ENCODE measurements around the gene LRRFIP1. TPM values are rescaled to one million over a fixed set of nuclear protein-coding genes. Genes with fewer than 3 reads are reported as not detected.

The LRRFIP1 gene
- total RNA-seq, 2 experiments from 2014 or later = 264 to 281 TPM

- intact Hi-C loops (cut with micrococcal nuclease) = no loop called here
- peaks cover 35% of the 10 kb centered on the region for H3K36me3 Mint-ChIP-seq (ENCODE audit: low read depth)
- ChIA-PET CTCF (interaction anchor here (1.0 to 5.1 kb wide), 2 partner anchors 9 to 34 kb away, joined by 3 to 24 read pairs; no protein-coding TSS in a partner anchor), POLR2A (interaction anchor here (0.8 to 1.0 kb wide), 3 partner anchors 11 to 54 kb away, joined by 3 to 4 read pairs (median 3); no protein-coding TSS in a partner anchor)
- DNase-seq = no peak
- no peak overlapping the region for H3K27ac Mint-ChIP-seq
- TF ChIP-seq, protein P1, sequence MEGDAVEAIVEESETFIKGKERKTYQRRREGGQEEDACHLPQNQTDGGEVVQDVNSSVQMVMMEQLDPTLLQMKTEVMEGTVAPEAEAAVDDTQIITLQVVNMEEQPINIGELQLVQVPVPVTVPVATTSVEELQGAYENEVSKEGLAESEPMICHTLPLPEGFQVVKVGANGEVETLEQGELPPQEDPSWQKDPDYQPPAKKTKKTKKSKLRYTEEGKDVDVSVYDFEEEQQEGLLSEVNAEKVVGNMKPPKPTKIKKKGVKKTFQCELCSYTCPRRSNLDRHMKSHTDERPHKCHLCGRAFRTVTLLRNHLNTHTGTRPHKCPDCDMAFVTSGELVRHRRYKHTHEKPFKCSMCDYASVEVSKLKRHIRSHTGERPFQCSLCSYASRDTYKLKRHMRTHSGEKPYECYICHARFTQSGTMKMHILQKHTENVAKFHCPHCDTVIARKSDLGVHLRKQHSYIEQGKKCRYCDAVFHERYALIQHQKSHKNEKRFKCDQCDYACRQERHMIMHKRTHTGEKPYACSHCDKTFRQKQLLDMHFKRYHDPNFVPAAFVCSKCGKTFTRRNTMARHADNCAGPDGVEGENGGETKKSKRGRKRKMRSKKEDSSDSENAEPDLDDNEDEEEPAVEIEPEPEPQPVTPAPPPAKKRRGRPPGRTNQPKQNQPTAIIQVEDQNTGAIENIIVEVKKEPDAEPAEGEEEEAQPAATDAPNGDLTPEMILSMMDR (IDR thresholded peaks at IDR 0.05) = no peak
- H3K9me3 Mint-ChIP-seq = no peaks in the 10 kb centered on the region
- H3K4me1 Mint-ChIP-seq (ENCODE audit: low read depth) = peaks cover 59% of the 10 kb centered on the region
- ATAC-seq = no peak
- no peaks in the 10 kb centered on the region for H3K27me3 Mint-ChIP-seq
- H3K4me3 Mint-ChIP-seq = no peak overlapping the region
Measured at GRCh38 chr2:237711458-237712150, 84.2 kb downstream of the LRRFIP1 start.

- Mint-ChIP-seq H3K9me3 (no peaks in the 10 kb centered on the region), H3K27me3 (no peaks in the 10 kb centered on the region), H3K4me1 (ENCODE audit: low read depth) (peaks cover 53% of the 10 kb centered on the region), H3K4me3 (no peak overlapping the region), H3K27ac (no peak overlapping the region), H3K36me3 (ENCODE audit: low read depth) (peaks cover 35% of the 10 kb centered on the region)
- ATAC-seq (no peak), DNase-seq (no peak)
- ChIA-PET CTCF (interaction anchor here (1.0 to 1.2 kb wide), 3 partner anchors 10 to 39 kb away, joined by 3 read pairs; no protein-coding TSS in a partner anchor), POLR2A (interaction anchor here (0.7 to 1.3 kb wide), 7 partner anchors 9 to 55 kb away, joined by 3 to 5 read pairs (median 3); no protein-coding TSS in a partner anchor)
- intact Hi-C loops (cut with micrococcal nuclease) = no loop called here
- TF ChIP-seq, protein P1 (IDR thresholded peaks at IDR 0.05) = no peak
Measured at GRCh38 chr2:237712477-237713377, 85.3 kb downstream of the LRRFIP1 start.

DNA sequence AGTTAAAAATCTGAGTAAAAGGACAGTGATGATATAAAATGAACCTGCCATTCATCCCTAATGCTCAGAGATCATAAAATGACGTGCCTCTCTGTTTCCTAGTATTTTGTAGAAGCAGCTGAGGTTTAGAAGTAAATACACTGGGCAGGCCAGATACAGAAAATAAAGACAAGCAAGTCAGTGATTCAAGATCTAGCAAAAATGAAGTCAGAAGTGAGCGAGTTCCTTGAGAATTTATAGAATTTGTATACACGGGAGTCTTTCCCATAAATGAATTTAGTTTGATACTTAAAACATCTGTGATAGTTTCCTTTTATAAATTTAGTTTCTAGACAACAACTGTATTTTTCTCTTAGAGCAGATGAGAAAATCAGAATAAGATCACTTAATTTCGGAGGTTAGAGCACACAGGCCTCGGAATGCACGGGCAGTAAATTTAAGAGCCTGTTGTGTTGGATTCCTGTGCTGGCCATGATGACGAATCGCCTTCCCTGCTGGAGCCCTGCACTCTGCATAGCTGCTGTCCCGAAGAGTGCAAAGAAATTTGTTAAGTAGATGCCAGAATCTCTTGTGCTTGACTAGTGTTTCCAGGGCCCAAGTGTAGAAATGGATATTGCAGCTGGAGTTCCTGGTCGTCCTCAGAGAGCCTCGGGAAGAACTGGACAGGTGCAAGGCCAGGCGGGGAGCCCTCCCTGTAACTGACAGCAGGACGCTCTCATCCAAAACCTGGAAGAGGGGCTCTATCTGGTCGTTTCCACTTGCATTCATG lies 87.5 kb downstream of the LRRFIP1 start:
- Mint-ChIP-seq H3K36me3 (ENCODE audit: low read depth) (peaks cover 32% of the 10 kb centered on the region), H3K27ac (peak overlapping the region; percentile 12), H3K9me3 (no peaks in the 10 kb centered on the region), H3K4me1 (ENCODE audit: low read depth) (peaks cover 60% of the 10 kb centered on the region), H3K4me3 (no peak overlapping the region), H3K27me3 (no peaks in the 10 kb centered on the region)
- TF ChIP-seq, protein P1 (IDR thresholded peaks at IDR 0.05) = no peak
- DNase-seq = no peak
- ChIA-PET CTCF (interaction anchor here (0.7 to 2.0 kb wide), 5 partner anchors 13 to 203 kb away, joined by 3 to 7 read pairs (median 3); no protein-coding TSS in a partner anchor), POLR2A (interaction anchor here (0.6 kb wide), 1 partner anchor 39 kb away, joined by 3 read pairs; no protein-coding TSS in a partner anchor)
- ATAC-seq = no peak
- intact Hi-C loops (cut with micrococcal nuclease) = no loop called here

GRCh38 chr2:237715459-237715947 lies 88.1 kb downstream of the LRRFIP1 start:
- intact Hi-C loops (cut with micrococcal nuclease) = no loop called here
- TF ChIP-seq, protein P1 (IDR thresholded peaks at IDR 0.05) = no peak
- Mint-ChIP-seq H3K9me3 (no peaks in the 10 kb centered on the region), H3K27ac (peak overlapping the region; percentile 12), H3K36me3 (ENCODE audit: low read depth) (peaks cover 36% of the 10 kb centered on the region), H3K4me1 (ENCODE audit: low read depth) (peaks cover 62% of the 10 kb centered on the region), H3K4me3 (no peak overlapping the region), H3K27me3 (no peaks in the 10 kb centered on the region)
- POLR2A ChIA-PET = interaction anchor here (0.6 kb wide), 1 partner anchor 40 kb away, joined by 3 read pairs; no protein-coding TSS in a partner anchor
- CTCF ChIA-PET = interaction anchor here (0.7 to 2.0 kb wide), 5 partner anchors 13 to 203 kb away, joined by 3 to 7 read pairs (median 3); no protein-coding TSS in a partner anchor
- no peak for DNase-seq
- ATAC-seq = no peak

Measured in activated CD8-positive, alpha-beta T cell treated with anti-CD3 and anti-CD28 coated beads for 36 hours (primary cell).